Immature natural killer cell (primary cell): Measurements from ENCODE around the gene GRID1. TPM values are rescaled to one million over a fixed set of nuclear protein-coding genes. Genes with fewer than 3 reads are reported as not detected.

Experiments used
- DNase-seq, 3 donors: peaks; one replicate each; pipeline ENCODE4 v3.0.0; 2022; ENCODE audit warnings: mixed read lengths in 1 of 3
- H3K27ac Mint-ChIP-seq, 6 donors: one replicate each; pipeline ENCODE4 v1.8.0; 2020; ENCODE audit warnings: mixed read lengths in 6 of 6, mild to moderate bottlenecking in 5 of 6, inconsistent platforms in 4 of 6, moderate library complexity in 3 of 6
- H3K27me3 Mint-ChIP-seq, 3 donors: one replicate each; pipeline ENCODE4 v1.8.0; 2020 to 2021; ENCODE audit warnings: low read depth in 3 of 3, mild to moderate bottlenecking in 3 of 3, mixed read lengths in 3 of 3, moderate library complexity in 3 of 3, inconsistent platforms in 1 of 3
- H3K36me3 Mint-ChIP-seq, 3 donors: one replicate each; pipeline ENCODE4 v1.8.0; 2020; ENCODE audit warnings: mixed read lengths in 3 of 3, inconsistent platforms in 2 of 3, mild to moderate bottlenecking in 2 of 3
- H3K4me1 Mint-ChIP-seq, 2 donors: one replicate each; pipeline ENCODE4 v1.8.0; 2020; ENCODE audit warnings: inconsistent platforms in 2 of 2, mild to moderate bottlenecking in 2 of 2, mixed read lengths in 2 of 2, moderate library complexity in 1 of 2
- H3K4me3 Mint-ChIP-seq, 5 donors: one replicate each; pipeline ENCODE4 v1.8.0; 2020; ENCODE audit warnings: mild to moderate bottlenecking in 5 of 5, mixed read lengths in 5 of 5, inconsistent platforms in 3 of 5, moderate library complexity in 3 of 5
- H3K9me3 Mint-ChIP-seq, 6 donors: one replicate each; pipeline ENCODE4 v1.8.0; 2020; ENCODE audit warnings: mild to moderate bottlenecking in 6 of 6, mixed read lengths in 6 of 6, inconsistent platforms in 4 of 6, moderate library complexity in 3 of 6
- polyA plus RNA-seq, 3 donors: library from polyadenylated mRNA; unstranded; fragments of 300-500 nt; fragmentation: Illumina TruSeq; gene quantifications; one replicate each; pipeline ENCODE4 v1.2.3, GENCODE V29; 2021

GRID1 gene
- polyA plus RNA-seq, 3 donors from 2014 or later, result not detected

DNA sequence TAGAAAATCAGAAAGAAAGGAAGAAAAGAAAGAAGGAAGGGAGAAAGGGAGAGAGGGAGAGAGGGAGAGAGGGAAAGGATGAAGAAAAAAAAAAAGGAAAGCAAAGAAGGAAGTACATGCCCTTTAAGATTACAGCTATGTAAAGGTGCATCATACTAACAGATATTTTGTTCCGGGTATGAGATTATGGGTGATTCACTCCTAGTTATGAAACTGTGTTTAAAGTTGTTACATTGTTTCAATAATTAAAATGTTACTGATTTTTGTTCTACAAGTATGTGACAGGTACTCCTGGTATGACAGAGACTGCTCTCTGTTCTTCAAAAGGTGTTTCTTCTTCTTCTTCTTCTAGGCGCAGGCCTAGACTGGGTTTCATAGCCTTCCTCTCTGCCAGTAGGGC is 808.9 kb downstream of the GRID1 start:
- H3K4me1 Mint-ChIP-seq, result no peaks in the 10 kb centered on the region
- no peak overlapping the region for H3K4me3 Mint-ChIP-seq
- H3K27ac Mint-ChIP-seq, result no peak overlapping the region
- no peak for DNase-seq
- peaks cover 0 to 9% (median 2%) of the 10 kb centered on the region in 6 donors for H3K9me3 Mint-ChIP-seq
- no peaks in the 10 kb centered on the region for H3K36me3 Mint-ChIP-seq
- H3K27me3 Mint-ChIP-seq, result peaks cover 0 to 1% (median 0%) of the 10 kb centered on the region in 3 donors

DNA sequence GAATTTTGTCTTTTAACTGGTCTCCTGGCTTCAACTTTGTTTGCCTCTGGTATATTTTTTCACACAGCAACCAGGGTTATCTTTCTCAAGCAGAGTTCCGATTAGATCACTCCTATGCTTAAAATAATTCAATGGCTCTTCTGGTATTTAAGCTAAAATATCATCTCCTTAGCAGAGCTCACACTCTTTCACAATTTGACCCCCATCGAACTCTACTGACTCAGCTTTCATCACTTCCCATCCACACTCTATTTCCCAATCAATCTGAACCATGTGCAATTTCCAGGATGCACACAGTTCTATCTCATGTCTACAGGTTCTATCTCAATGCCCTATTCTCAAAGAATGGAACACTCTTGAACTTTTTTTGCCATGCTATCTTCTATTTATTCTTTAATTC is 809.5 kb downstream of the GRID1 start:
- Mint-ChIP-seq H3K36me3 (no peaks in the 10 kb centered on the region), H3K4me3 (no peak overlapping the region), H3K4me1 (no peaks in the 10 kb centered on the region), H3K27ac (no peak overlapping the region), H3K27me3 (peaks cover 0 to 1% (median 0%) of the 10 kb centered on the region in 3 donors), H3K9me3 (peaks cover 0 to 9% (median 2%) of the 10 kb centered on the region in 6 donors)
- no peak for DNase-seq

Other genes with a start within 250 kb of the GRID1 start
- 10 to 100 TPM; 19.7 to 40.4 (median 21.1) TPM for gene WAPL, start 155.0 kb upstream of the GRID1 start, polyA plus RNA-seq